Measurements from ENCODE around the gene C10orf62.
A peak's percentile ranks its signal among the peaks of the same experiment; 100 is the strongest.
"Not testable (repeated sequence)": the region's sequence is repeated elsewhere in the genome, so short reads cannot be mapped to it uniquely, and the experiment has no call there.

Gene C10orf62

DNA sequence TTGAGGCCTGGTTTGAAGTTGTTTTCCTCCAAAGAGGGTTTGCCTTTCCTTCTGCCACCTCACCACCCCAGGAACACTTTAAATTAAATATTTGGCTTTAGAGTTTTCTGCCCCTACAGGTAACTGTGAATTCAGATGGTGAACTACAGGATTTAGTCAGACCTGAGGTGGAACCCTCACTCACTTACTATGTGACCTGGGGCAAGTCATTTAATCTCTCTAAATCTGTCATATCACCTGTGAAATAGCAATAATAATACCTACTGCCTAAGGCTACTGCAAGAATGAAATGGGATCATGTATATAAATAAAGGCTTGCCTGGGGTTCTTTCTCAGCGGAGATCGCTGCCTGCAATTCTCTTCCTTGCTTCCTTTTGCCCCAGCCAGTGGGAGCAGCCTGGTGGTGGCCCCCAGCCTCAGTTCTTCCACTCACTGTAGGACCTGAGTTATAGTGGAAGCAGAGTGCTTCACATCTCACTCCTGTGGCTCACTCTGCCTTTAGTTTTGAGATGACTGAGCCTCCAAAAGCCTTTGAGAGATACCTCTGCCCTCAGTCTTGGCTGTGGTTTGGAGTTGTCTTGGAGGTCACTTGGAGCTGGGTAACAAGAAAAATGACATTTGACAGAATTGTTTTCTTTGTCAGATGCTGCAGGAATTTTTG, 23.1 kb upstream of the C10orf62 start:
- no peak for DNase-seq (ENCODE audit: low spot score)

DNA sequence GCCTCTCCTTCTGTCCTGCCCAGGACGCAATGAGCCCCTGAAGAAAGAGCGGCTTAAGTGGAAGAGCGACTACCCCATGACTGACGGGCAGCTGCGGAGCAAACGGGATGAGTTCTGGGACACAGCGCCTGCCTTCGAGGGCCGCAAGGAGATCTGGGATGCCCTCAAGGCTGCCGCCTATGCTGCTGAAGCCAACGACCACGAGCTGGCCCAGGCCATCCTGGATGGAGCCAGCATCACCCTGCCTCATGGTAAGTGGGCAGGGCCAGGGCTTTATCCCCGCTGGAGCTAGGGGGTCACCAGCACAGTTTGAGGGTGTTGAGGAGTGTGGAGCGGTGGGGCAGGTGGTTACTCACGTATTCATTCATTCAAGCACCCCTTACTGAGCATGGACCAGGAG, 21.6 kb upstream of the C10orf62 start:
- DNase-seq (ENCODE audit: low spot score): no peak

DNA sequence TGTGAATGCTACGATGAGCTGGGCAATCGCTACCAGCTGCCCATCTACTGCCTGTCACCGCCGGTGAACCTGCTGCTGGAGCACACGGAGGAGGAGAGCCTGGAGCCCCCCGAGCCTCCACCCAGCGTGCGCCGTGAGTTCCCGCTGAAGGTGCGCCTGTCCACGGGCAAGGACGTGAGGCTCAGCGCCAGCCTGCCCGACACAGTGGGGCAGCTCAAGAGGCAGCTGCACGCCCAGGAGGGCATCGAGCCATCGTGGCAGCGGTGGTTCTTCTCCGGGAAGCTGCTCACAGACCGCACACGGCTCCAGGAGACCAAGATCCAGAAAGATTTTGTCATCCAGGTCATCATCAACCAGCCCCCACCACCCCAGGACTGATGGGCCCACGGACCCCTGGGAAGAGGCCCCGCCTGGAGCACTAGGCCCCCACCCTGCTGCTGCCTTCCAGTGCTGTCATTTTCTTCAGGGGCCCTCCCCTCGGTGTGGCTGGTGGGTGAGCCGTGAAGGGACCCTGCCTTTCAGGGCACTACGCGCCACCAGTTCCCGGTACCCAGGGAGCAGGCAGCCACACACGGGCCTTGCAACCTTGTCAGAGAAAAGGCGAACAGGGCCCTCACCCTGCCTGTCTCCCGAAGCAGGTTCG, 19.3 kb upstream of the C10orf62 start:
- no peak for DNase-seq (ENCODE audit: low spot score)

DNA sequence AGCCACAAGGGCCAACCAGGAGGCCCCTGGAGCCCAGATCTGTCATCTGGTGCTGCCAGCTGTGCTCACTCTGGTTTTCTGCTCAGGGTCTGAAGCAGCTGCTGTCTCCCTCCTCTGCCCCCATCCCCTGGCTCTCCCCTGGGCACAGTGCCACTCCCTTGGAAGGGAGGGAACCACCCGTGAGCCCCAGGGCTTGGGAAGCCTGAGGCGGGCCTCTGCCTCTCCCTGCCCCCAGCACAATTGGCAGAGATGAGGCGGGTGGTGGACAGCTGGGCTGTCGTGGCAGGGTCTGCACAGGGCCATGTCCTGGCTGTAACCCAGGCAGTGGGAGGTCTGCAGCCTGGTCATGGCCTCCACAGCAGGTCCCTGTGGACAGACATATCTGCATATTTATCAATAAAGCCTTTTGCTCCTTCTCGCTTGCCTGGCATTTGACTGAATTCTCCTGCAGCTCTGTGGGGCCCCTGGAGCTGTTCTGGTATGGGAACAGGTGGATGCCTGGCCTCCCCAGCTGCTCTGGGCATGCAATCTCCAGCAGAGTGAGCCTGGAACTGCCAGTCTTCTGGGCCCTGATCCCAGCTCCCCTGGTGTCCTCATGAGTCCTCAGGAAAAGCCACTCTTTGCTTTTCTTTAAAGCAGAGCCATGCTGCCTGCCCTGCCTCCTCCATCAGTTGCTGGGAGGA, 18.6 kb upstream of the C10orf62 start:
- no peak for DNase-seq (ENCODE audit: low spot score)

DNA sequence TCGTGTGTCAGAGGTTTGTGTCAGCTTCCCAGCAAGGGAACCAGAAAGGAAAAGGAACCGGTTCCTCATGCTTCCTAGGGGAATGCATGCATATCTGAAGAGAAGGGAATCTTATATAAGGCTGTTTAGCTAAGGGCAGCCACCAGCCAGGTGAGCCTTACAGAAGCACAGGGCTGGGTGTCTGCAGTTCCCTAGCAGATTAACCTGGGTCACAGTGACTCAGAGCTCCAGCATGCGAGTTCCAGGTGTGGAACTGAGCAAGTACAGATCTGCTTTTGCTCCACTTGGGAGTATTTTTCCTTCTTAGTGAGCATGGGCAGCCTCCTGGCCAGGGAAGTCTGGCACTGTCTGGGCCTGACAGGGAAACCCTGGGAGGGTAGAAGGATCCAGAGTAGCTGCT, 17.9 kb upstream of the C10orf62 start:
- no peak for DNase-seq (ENCODE audit: low spot score)

DNA sequence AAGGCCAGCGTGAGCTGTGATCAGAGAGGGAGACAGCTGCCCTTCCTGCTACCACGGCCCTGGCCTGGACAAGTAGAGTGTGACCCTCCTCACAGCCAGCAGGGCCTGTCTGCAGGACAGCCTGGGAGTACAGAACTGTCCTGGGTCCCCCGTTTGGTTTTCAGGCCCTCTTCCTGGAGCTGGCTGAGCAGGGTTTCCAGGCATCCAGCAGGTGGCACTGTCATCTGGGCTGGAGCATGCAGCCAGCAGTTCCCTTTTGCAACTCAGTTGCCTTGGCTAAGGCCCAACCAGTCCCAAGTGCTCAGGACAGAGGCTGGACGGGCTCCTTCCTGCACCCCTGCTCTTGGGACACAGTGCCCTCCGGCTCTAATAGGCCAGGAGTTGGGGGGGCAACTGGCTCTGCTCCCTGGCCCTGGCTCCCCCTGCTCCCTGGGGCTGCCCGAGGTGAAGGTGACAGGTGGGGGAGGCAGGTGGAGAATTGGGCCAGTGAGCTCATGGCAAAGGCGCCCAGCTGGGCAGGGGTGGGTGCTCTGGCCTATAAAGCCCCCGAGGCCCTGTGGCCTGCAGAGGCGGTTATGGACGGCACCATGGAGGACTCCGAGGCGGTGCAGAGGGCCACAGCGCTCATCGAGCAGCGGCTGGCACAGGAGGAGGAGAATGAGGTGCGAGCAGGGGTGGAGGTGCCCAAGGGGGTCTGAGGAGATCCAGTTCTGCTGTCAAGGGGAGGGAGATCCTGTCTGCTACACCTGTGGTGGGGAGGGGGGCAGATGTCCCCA, 17.1 kb upstream of the C10orf62 start, which contains the start of gene ANKRD2:
ANKRD2 (plus strand) TSS at position 566 of the 776 bp plus-strand sequence; CDS start at position 576, 10 bp downstream.
- peak; percentile 77 for DNase-seq (ENCODE audit: low spot score)

DNA sequence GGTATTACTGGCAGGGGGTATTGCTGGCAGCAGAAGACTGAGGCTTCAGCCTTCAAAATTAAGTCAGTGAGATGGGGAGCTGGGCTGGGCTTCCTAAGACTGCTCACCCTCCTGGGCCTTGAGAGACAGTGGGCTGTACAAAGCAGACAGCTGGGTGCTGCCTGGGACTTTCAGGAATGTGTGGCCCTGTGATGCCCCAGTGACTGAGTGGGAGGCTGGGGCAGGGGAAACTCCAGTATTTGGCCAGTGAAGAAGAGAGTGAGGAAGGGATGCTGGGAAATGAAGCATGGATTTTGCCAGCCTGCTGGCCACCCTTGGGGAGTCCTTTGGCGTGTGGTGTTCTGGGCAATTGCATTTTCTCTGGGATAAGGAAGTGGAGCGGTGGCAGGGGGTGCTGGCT, 16.5 kb upstream of the C10orf62 start:
- no peak for DNase-seq (ENCODE audit: low spot score)

DNA sequence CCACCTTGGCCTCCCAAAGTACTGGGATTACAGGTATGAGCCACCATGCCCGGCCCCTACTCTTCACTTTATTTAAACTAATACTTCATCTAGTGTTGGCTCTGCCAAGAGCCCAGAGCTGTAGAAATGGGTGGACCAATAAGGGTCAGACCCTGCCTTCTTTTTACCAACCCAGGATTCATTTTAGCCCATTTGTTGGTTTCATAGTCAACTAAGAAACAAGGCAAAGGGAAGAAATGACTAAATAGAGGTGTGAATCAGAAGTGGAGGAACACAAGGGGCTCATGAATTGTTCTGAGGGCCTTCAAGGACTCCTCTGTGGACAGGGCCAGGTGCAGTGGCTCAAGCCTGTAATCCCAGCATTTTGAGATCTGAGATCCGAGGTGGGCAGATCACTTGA, 15.8 kb upstream of the C10orf62 start:
- DNase-seq (ENCODE audit: low spot score): no peak

DNA sequence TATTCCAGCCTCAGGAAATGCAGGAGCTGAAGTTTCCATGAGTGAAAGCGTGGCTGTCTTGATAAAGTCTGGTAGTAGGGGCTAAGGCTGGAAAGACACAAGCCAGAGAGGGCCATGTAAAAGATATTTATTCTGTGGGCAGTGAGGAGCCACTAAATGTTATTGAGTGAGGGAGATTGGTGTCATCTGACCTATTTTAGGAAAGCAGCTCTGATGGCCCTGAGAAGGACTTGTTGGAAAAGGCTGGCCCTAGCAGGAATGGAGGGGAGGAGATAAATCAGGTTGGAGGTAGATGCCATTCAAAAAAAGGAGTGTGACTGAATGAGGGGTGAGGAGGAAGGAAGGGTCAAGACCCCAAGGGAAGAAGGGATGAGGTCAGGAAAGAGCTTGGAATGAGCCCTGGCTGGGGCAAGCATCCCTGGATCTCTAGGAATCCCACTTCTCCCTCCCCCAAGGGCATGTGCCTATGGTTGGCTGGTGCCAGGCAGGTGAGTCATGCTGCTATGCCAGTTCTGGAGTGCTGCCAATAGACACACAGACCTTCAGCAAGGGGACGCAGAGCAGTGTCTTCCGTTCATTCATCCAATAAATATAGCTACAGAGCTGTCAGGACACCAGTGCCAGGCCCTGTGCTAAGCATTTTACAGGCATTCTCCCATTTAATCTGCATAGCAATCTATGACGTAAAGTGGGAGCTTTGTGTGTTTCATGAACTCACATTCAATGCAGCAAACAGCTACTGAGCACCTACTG, 15.0 kb upstream of the C10orf62 start:
- no peak for DNase-seq (ENCODE audit: low spot score)

DNA sequence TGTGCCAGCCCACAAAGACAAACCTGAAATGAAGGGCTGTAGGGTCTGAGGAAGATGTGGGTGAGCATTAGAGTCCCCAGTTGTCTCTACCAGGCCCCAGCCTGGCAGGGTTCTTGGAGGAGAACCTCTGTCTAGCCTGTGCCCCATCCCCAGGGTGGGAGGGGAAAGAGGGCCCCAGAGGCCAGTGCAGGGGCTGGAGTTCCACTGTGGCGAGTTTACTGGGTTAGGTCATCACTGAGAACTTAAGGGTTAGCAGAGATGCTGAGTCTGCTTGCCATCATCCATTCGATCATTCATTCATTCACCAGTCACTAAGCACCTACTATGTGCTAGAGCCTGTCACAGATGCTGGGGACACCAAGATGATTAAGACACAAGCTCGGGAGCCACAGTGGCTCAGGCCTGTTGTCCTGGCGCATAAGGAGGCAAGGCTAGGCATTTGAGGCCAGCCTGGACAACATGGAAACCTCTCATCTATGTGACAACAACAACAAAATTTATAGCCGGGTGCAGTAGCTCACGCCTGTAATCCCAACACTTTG, 14.3 kb upstream of the C10orf62 start:
- DNase-seq (ENCODE audit: low spot score): no peak

DNA sequence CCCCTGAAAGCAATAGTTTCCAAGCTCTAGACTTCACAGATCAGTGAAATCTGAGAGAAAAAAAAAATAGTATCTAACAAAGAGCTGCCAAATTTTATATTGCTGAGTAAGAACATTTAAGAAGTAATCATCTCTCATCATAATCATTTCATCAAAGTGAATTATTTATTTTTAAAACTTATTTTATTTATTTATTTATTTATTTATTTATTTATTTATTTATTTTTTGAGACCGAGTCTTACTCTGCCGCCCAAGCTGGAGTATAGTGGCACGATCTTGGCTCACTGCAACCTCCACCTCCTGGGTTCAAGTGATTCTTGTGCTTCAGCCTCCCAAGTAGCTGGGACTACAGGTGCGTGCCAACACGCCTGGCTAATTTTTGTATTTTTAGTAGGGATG, 13.0 kb upstream of the C10orf62 start:
- not testable (repeated sequence) for DNase-seq (ENCODE audit: low spot score)

DNA sequence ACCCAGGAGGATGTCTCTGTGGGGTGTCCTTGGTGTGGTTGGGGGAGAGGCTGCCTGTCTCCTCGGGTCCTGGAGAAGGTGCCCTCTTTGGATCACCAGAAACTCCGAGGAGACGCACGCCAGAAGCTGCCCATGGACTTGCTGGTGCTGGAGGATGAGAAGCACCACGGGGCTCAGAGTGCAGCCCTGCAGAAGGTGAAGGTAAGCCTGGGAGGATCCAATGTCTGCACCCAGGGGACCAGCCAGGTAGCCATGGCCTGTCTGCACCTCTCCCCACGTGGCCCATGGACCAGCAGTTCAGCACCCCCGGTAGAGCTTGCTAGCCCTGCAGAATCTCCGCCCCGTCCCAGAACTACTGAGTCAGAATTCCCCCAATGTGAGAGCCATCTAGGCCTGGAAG, 11.8 kb upstream of the C10orf62 start:
- DNase-seq (ENCODE audit: low spot score): no peak

DNA sequence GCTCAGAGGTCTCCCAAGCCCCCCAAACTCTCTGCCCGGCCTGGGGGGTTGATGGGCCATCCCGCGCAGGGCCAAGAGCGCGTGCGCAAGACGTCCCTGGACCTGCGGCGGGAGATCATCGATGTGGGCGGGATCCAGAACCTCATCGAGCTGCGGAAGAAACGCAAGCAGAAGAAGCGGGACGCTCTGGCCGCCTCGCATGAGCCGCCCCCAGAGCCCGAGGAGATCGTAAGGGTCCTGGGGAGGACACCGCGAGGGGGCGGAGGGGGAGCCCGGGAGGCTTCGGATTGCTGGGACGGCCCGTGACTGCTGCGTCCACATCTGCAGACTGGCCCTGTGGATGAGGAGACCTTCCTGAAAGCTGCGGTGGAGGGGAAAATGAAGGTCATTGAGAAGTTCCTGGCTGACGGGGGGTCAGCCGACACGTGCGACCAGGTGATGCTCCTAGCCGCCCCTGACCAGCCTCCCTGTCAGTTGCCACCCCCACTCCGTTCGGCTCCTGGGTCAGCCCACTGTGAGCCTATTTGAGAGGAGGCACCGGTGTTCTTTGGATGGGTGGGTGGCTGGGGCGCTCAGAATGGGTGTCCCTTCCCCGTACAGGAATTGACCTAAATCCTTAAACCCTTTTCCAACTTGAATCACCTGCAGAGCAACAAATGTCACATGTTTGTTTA, 11.2 kb upstream of the C10orf62 start:
- no peak for DNase-seq (ENCODE audit: low spot score)

DNA sequence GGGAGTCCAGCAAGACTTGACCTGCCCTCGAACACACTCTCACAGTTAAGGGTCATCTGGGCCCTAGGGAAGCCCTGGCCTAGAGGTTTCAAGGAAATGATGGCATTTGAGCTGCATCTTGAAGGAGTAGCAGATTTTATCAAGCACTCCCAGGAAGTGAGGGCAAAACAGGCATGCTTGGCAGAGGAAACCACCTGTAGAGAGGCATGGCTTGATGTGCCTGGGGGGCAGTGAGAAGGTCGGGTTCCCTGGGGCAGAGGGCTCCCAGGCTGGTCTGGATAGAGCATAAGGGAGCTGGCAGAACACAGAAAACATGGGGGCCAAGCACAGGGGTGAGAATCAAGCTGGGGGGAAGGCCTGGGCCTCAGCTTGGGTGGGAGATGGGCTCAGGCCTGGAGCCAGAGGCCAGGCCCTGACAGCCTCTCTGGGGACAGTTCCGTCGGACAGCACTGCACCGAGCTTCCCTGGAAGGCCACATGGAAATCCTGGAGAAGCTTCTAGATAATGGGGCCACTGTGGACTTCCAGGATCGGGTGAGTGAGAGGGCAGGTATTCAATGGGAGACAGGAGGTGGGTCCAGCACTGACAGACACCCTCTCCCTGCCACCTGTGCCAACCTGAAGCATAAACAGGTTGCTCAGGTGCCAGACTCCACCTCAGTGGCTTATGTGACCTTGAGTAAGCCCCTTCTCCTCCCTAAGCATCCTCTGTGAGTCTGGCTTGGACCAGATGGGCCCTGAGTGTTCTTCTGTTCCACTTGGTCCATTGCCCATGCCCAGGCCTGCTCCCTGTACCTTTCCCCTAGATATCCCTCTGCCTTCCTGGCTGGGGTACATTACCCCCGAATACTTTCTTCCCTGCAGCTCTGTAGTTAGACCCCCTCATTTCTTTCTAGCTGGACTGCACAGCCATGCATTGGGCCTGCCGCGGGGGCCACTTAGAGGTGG, 8.8 kb upstream of the C10orf62 start:
- no peak for DNase-seq (ENCODE audit: low spot score)

DNA sequence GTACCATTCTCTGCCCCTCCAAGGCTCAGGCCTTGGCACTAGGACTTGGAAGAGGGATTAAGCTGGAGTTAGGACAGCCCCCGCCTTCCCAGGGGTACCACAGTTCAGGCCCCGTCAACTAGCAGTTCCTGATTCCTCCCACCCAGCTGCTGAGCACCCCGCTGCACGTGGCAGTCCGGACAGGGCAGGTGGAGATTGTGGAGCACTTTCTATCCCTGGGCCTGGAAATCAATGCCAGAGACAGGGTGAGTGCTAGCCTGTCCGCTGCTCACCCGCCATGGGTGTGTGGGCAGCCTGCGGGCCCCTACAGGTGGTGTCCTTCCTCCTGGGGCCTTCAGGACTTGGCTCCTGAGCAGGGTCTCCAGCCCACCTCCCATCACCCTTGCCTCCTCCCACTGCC, 7.4 kb upstream of the C10orf62 start:
- DNase-seq (ENCODE audit: low spot score): no peak

DNA sequence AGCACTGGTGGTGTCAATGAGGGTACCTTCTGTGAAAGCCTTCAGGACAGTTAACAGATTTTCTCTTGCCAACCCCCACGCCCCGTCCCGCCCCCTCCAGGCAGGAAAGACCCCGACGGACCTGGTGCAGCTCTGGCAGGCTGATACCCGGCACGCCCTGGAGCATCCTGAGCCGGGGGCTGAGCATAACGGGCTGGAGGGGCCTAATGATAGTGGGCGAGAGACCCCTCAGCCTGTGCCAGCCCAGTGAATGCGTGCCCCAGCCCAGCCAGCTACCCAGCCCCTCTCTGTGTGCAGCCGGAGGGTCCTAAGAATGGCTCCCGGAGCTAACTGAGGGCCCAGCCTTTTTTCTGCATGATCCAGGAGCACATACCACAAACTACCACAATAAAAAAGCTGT, 6.0 kb upstream of the C10orf62 start:
- DNase-seq (ENCODE audit: low spot score): no peak

DNA sequence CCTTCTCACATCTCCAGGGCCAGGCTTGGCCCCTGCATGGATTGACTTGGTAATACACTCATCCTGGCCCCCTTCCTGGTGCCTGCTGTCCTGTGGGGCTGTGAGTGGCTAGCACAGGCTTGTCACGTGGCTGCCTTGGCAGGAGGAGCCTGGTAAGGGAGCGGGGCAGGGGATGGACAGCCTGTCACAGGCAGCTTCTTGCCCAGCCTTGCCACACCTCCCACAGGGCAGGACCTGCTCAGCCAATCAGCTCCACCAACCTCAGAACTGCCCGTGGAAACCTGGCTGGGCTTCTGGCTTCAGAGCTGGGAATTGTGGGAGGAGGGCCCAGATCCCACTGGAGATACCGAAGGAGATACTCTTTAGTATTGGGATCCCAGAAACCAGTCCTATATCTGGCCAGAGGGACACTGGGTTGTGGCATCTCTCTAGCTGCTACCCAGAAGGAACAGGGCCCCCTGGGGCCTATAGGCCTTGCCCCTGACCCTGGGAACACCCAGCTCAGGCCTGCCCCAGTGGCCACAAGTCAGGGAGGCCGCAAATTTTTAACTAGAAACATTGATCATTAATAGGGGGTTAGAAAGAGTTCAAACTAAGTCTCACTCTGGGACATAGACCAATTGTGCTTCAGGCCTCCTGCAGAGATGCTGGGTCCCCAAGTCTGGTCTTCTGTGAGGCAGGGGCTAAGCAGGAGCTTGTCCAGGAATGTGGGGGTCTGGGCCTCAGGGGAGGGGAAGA, 5.3 kb upstream of the C10orf62 start, which contains the start of gene HOGA1:
HOGA1 (plus strand) TSS at position 330 of the 738 bp plus-strand sequence; CDS start at position 645, 315 bp downstream.
- DNase-seq (ENCODE audit: low spot score): peak; percentile 55

DNA sequence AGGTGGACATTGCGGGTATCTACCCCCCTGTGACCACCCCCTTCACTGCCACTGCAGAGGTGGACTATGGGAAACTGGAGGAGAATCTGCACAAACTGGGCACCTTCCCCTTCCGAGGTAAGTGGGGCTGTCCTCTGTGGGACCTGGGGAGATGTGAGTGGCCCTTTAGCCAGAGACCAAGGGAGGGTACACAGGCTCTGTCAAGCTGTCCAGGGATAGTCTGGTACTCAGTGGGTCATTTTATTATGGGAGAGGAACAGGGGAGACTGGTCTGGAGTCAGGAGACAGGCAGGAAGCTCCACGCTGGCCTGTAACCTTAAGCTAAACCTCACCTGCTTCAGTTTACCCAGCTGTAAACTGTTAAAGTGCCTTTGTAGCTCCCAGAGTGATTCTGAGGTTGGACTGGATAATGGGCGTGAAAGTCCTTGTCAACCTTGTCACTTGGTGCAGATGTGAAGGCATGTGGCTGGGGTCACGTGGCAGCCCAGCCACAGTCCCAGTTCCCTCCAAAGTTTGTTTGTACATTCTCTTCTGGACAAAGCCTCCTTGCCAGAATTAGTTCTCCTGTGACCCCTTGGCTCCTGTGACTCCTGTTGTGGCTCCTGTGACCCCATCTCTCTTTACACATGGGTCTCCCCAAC, 4.6 kb upstream of the C10orf62 start:
- no peak for DNase-seq (ENCODE audit: low spot score)

DNA sequence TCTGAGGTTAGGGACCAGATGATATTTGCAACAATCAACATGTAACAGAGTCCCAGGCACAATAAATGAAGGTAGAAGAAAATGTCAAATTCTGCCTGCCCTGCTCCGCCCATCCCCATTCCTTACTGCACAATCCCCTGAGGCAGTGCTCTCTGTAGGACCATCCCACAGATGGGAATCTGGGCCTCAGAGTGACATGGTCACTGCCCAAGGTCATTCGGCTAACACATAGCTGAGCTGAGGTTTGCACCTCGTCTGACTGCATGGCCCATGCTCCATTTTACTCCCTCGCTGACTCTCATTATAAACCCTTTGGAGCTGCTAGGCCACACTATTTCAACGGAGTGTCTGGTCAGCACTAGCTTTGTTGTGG, 4.1 kb upstream of the C10orf62 start:
- no peak for DNase-seq (ENCODE audit: low spot score)

Data from D341Med (cell line).